Stimulated activated CD8-positive, alpha-beta memory T cell treated with anti-CD3 and anti-CD28 coated beads, Interleukin-7, amount 100 ng/mL, for 4 hours (primary cell): ENCODE data around the gene POLR2J.
A peak's percentile ranks its signal among the peaks of the same experiment; 100 is the strongest.
"Not testable (repeated sequence)": the region's sequence is repeated elsewhere in the genome, so short reads cannot be mapped to it uniquely, and the experiment has no call there.

Source experiments
- DNase-seq, 2 donors: peaks; one replicate each; pipeline ENCODE4 v3.0.0-alpha.2; 2020; ENCODE audit warnings: low read depth in 2 of 2

Gene POLR2J

DNA sequence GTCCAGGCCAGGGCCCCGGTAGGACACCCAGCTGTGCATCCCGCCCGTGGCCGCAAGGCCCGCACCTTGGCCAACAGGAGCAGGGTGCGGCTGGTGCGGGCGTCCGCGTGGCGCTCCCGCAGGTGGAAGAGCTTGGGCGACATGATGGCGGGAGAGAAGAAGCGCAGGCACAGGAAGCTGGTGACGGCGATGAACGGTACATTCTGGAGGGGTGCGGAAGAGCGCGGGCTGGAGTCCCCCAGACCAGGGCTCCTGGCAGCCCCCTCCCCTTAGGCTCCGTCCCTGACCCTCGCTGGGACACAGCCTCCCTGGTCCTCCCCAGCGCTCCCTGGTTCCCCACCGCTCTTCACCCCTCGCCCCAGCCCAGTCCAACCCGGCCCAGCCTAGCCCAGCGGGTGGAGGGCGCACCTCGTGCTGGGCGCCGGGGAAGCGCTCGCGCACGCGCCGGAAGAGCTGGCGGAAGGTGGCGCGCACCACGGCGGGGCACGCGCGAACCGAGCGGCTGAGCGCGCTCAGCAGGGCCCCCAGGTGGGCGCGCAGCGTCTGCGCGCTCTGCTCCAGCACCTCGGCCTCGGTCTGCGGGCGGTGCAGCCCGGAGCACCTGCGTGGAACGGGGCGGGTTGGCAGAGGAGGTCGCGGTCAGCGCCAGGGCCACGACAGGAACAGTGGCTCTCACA, 15.9 kb upstream of the POLR2J start:
- DNase-seq: not testable (repeated sequence)

DNA sequence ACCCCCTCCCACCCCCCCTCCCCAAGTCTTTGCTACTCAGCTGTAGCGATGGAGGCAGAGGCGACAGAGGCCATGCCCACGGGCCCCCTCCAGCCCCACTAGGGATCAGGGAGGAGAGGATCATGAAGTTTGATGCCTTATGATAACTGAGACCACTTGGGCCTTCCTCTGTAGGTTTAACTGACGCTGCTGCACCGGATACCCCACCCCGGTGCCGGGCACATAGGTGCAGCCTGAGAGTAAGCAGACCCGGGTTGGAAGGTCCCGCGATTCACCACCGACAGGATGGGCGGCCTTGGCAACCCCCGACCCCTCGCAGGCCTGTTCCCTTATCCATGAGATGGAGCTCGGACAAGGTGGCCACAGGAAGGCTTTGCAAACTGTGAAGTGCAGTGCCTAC, 15.3 kb upstream of the POLR2J start:
- DNase-seq: not testable (repeated sequence)

DNA sequence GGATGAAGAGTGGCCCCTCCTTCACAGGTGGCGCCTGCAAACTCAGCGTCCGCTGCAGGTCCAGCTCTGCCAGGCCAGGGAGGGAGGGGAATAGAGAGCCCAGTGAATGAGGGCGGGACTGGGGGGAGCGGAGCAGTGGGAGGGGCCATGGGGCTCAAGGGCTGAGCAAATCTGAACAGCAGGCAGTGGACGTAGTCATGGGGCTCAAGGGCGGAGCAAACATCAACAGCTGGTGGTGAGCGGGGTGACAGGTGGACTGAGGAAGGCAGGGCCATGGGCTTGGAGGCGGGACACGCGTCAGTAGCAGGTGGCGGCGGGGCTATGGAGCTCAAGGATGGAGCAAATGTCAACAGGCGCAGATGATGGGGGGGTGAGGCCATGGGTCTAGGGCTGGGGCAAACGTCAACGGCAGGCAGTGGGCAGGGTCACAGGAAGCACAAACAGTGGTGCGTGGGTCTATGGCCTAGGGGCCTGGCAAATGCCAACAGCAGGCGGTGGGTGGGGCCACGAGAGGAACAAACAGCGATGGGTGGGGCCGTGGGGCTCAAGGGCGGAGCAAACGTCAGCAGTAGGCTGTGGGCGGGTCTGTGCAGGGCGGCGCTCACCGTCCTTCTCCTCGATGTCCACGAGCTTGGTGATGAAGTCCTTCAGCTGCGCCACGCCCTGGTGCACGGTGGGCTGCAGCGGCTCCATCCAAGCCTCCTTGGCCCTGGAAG, 14.7 kb upstream of the POLR2J start:
- not testable (repeated sequence) for DNase-seq

DNA sequence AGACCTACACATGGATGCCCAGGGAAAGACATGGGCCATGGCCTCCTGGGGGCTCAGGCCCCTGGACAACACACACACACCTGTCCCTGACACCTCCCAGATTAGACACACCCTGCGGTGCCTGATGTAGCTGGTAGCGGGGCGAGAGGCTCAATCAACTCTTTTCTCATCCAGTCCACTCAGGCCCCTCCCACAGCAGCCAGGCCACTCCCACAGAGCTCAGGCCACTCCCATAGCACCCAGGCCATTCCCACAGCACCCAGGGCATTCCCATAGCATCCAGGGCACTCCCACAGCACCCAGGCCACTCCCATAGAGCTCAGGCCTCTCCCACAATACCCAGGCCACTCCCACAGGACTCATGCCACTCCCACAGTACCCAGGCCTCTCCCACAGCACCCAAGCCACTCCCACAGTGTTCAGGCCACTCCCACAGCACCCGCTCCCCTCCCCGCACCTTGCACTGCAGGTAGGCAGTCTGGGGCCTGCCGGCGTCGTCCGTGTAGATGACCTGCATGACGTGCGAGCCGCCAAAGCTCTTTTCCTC, 11.9 kb upstream of the POLR2J start:
- peak in 1 of 2 donors; percentile 15 for DNase-seq

DNA sequence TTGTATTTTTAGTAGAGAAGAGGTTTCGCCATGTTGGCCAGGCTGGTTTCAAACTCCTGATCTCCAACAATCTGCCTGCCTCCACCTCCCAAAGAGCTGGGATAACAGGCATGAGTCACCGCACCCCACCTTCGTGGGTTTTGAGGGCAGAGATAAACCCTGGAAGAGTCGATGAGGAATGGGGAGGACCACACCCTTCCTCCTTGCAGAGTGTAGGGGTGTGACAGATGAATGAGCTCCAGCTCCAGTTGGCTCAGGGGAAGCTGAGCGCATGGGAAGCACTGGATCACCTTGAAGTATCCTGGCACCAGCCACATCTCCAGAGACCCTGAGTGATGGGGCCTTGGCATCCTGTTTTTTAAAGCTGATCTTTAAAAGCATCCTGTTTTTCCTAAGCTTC, 5.6 kb upstream of the POLR2J start:
- not testable (repeated sequence) for DNase-seq

DNA sequence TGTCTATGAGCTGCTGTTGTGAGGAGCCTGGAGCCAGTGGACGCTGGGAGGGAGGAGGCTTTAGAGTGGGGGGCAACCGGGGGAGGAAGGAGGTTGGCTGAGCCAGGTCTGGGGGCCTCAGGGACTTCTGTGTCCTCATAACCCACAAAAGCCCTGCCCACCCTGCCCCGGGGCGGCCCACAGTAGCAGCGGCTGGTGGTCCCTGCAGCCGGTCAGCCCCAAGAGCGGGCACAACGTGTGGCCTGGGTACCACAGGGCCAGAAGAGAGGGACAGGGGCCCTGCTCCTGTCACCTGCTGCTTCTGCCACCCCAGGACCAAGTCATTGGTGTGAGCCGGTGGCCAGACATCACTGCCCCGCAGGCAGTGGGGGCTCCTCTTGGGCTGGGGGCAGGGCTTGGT, 3.2 kb upstream of the POLR2J start:
- DNase-seq: not testable (repeated sequence)

DNA sequence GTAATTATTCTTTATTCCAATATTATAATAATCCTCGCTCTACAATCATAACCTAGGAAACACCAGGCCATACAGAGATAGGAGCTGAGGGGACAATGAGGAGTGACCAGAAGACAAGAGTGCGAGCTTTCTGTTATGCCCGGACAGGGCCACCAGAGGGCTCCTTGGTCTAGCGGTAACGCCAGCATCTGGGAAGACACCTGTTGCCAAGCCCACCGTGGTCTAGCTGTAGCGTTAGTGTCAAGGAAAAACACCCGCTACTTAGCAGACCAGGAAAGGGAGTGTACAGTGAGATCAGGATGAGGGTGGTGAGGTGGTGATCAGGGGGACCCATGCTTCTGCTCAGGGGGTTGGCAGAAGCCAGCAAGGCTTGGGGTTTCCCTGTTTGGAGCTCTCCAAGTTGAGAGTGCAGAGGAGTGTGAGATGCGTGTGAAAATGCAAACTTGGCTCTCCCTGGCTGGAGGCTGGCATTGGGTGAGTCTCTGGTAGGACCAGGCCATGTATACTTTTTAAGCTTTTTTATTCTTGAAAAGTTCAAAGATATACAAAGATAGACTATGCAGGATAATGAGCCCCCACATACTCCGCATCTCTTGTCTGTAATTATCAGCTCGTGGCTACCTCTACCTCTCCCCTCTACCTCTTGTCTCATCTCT, 1.4 kb upstream of the POLR2J start:
- DNase-seq: not testable (repeated sequence)

DNA sequence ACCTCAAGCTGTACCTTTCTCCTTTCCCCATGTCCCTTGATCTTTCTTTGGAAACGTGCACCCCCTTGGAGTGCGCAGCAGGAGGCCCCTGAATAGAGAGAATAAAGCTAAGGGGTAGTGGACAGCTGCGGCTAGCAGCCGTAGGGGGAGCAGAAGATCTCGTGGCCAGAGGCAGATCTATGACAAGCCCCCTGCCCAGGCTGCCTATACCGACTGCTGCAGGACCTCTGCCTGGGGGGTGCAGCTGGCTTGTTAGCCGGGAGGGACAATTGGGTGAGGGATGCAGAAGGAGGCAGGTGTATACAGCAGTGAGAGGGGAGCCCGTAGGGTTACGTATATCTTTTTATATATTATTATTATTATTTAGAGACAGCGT, 475 bp upstream of the POLR2J start:
- DNase-seq: not testable (repeated sequence)

DNA sequence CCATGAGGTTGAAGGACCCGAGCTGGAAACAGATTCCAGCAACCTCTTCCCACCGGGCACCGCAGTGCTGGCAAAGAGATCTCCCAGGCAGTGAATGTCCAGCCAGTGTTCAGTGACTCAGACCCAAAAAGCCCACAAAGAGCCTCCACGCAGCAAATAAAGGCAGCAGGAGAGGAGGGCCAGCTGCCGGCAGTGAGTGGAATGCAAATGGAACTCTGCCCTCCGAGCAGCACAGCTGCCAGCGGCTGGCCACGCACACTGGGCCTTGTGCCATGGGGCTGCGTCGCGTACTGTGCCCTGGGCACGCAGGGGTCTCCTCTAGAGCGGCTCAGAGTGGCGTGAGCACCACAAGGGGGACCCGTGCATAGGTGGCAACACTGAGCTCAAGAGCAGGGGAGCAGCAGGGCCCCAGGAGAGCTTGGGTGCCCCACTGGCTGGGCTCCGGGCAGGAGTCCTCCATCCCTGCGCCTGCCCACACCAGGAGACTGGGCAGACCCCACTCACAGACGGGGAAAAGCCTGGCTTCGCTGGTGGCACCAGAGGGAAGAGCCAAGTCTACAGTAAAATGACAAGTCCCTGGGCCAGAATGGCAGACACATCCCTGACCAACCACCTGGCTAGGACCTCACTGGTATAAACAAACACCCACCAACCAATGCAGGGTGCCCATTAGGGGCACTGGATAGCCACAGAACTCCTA, 3.8 kb downstream of the POLR2J start:
- DNase-seq: not testable (repeated sequence)

DNA sequence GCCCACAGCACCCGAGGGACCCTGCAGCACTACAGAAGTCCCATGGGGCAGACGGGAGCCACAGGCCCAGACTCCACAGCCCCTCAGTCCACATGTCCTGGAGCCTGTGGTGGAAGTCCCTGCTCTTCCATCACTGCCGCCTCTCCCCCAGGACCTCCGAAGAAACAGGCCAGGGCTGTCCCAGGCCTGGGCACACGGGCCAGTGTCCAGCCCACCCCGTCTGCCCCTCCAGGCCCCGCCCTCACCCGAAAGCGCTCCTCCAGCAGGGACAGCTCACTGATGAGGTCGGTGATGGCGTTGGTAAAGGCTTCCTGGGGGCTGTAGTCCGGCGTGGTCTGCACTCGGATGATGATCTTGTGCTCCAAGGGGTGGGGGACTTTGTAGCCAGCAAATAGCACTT, 4.6 kb downstream of the POLR2J start:
- not testable (repeated sequence) for DNase-seq

DNA sequence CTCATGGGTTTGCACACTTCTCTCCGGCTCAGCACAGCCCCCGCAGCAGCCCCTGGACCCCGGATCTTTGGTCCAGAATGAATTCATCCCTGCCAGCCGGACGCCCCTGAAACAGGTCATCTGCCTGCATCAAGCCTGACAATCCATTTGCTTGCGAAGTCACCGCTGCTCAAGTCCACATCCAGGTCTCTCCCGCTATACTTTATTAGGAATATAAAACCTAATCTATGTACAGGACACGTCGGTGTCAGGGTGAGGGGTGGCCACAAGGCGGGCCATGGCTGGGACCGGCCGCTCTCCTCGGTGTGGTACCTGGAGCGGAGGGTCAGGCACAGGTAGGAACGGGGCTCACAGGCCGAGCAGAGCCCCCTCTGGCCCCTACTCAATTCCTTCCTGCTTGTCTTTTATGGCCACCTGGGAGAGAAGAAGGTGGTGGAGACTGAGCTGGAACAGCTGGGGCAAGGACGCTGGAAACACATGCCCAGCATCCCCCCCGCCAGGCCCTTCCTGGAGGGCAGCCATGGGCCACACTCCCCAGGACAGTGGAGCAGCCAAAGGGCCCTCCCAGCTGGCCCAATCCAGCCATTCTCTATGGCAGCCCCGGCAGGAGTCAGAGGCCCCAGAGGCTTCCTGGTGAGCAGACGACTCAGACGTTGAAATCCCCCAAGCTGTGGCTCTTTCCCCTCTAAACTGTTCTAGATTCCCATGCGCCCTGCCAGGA, 5.3 kb downstream of the POLR2J start:
- DNase-seq: no peak

DNA sequence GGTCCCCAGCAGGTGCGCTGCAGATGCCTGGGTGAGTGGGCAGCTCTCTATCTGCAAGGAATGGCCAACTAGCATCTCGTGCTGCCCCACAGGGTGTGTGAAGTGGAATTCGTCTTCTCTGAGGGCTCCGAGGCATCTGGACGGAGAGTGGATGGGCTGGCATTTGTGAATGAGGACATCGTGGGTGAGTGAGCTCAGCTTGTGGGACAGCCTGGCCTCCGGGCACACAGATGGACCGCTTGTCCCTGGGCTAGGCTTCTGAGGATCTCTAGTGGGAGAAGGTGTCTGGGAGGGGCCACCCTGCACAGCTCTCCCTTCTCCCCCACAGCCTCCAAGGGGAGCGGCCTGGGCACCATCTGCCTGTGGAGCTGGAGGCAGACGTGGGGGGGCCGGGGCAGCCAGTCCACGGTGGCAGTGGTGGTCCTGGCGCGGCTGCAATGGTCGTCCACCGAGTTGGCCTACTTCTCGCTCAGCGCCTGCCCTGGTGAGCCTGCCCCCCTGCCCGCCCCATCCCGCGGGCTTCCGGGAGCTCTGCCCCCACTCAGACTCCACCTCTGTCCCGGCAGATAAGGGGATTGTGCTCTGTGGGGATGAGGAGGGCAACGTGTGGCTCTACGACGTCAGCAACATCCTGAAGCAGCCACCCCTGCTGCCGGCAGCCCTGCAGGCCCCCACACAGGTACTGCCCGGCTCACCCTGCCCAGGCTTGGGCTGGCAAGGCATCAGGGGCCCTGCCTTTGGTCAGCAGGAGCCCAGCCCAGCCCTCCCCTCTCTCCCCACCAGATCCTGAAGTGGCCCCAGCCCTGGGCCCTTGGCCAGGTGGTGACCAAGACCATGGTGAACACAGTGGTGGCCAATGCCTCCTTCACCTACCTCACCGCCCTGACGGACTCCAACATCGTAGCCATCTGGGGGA, 6.3 kb downstream of the POLR2J start:
- DNase-seq: no peak

DNA sequence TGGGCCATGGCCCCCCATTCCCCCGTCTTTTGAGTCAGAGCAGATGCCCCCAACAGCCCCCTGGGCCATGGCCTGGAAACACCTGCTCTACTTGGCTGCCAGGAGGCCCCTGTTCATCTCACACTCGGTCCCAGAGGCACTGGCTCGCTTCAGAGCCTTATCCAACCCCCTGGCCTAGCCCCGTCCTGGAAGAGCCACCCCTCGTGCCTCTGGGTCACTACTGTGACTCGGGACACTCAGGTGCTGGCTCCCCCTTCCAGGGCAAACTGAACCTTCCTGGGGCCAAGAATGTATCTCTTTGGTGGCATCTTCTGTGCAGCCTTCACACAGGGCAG, 7.0 kb downstream of the POLR2J start:
- no peak for DNase-seq

DNA sequence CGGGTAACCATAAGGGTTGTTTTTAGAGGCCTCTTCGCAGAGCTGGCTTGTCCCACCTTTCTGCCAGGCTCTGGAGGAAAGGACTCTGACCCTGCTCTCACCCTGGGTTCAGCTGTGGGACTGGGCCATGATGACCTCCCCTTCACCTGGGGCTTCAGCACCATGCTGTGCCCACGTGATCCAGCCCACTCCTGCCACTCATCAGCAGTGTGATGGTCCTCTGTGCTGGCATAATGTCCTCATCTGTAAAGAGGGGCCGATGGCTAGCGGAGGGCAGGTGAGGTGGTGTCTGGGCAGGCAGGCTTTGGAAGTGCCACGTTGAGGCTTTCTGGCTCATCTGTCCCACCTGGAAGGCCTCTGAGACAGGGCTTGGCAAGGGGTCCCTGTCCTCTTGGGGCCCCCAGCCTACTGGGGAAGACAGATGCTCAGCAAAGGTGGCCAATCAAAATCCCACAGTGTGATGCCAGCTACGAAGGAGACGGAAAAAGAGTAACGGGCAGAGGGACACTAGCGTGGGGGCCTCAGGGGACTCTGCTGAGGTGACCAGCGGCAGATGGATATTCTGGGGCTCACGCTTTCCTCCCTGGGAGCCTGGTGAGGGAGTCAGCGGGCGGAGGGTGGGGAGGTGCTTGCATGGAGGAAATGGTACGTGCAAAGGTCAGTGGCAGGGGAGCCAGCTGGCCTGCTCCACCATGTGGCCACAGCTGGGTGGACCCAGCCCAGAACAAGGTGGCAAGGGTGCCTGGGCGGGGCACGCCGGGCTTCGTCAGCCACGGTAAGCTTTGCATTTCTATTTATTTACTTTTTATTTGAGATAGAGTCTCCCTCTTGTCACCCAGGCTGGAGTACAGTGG, 8.5 kb downstream of the POLR2J start:
- no peak for DNase-seq

DNA sequence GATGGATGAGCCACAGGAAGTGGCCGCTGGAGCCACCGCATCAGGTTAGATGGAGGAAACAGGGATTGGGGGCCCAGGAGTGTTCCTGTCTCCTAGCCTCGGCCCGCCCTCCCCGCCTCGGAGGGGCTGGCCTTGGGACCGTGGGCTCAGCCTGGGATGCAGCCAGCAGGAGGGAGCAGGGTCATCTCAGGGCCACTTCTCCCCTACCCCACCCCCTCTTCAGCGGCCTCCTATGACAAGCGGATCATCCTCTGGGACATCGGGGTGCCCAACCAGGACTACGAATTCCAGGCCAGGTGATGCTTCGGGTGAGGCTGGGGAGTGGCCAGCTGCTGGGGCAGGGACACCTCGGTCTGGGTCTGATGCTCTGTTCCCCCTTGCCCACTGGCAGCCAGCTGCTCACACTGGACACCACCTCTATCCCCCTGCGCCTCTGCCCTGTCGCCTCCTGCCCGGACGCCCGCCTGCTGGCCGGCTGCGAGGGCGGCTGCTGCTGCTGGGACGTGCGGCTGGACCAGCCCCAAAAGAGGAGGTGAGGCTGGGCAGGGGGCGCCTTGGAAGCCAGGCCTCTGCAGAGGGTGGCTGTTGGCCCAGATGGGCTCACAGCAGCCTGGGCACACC, 9.3 kb downstream of the POLR2J start:
- no peak for DNase-seq

DNA sequence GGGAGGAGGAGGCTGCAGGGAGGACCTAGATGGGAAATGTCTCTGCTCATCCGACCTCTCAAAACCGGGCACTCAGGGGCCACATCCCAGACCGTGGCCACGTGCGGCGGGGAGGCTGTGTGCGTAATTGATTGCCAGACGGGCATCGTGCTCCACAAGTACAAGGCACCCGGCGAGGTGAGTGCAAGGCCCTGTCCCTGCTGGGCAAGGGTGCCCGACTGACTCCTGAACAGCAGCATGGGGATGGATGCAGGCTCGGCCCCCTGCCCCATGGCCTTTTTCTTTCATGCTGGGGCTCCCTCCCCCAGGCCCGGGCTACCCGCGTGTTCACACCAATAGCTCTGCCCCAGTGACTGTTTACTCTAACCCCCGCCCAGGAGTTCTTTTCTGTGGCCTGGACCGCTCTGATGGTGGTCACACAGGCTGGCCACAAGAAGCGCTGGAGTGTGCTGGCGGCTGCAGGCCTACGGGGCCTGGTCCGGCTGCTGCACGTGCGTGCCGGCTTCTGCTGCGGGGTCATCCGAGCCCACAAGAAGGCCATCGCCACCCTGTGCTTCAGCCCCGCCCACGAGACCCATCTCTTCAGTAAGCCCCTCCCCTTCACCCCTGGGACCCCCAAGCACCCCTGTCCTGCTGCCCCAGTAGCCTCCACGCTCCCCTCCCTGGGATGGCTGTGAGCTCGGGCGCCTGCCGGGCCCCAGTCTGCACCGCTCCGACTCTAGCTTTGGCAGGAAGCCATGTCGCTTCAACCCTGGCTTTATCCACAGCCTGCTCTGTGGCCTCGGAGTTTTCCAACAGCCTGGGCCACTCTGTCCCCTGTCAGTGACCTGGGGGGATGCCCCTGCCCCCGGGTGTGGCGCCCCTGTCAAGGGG, 10.0 kb downstream of the POLR2J start:
- no peak for DNase-seq

DNA sequence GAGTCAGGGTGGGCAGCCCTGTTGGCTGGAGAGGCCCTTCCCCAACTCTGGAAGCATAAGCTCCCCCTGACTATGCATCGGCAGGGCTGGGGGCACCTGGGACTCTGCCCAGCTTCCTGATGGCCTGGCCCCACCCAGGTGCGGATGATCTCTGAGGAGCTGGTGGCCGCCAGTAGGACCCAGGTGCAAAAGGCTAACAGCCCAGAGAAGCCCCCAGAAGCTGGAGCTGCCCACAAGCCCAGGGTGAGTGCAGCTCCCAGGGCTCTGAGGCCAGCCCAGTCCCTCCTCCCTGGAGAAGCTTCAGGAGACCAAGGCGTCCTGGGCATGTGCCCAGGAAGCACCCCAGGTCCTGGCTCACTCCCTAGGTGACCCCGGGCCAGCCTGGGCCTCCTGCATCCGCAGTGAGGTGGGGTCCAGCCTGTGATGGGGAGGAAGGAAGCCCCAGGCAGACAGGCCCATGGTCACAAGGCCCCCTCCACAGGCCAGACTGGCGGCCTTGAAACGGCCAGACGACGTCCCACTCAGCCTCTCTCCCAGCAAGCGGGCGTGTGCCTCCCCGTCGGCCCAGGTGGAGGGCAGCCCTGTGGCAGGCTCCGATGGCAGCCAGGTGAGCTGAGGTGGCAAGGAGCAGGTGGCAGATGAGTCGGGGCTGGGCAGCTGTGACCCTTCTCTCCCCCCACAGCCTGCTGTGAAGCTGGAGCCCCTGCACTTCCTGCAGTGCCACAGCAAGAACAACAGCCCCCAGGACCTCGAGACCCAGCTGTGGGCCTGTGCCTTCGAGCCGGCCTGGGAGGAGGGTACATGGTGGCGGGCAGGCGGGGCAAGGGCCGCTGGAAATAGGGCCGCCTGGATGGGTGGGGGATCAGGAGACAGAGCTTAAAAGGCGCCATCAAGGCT, 10.9 kb downstream of the POLR2J start:
- no peak for DNase-seq
